GM12873 (cell line): ENCODE measurements around the gene TTBK2.

ENCODE experiments used
- CTCF ChIP-seq: IDR thresholded peaks from 2 replicates; pipeline ENCODE4 v1.5.1; 2012; ENCODE audit warnings: low read depth, mild to moderate bottlenecking, moderate library complexity, low read length, control low read depth; ENCODE audit not compliant: insufficient read depth; ENCODE audit errors: missing control alignments

TTBK2 gene

GRCh38 chr15:42782716-42783115 is 137.9 kb downstream of the TTBK2 start:
- no peak for TF ChIP-seq CTCF

GRCh38 chr15:42775416-42775815 is 145.2 kb downstream of the TTBK2 start:
- TF ChIP-seq CTCF: no peak

GRCh38 chr15:42772901-42773300 is 147.7 kb downstream of the TTBK2 start:
- TF ChIP-seq CTCF: no peak

DNA sequence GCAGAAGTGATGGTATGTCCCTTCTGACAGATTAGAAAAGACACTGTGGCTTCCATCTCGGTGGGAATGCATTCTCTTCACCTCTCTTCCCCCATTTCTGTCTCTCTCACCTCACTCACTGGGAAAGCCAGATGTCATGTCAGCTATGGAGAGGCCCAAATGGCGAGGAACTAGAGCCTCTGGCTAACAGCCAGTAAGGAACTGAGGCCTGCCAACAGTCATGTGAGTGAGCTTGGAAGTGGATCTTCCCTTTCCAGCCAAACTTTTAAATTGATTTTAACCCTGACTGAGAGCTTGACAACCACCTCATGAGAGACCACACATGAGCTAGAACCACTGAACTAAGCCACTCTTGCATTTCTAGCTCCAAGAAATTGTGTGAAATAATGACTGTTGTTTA is 148.4 kb downstream of the TTBK2 start:
- TF ChIP-seq CTCF: no peak

DNA sequence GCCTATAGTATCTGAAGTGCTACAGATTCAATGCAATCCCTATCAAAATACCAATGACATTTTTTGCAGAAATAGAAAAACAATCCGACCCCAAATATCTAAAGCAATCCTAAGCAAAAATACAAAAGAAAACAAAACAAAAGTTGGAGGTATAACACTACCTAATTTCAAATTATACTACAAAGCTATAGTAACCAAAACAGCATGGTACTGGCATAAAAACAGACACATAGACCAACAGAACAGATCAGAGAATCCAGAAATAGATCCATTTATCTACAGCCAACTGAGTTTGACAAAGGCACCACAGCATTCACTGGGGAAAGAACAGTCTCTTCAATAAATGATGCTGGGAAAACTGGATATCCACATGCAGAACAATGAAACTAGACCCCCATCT is 159.8 kb downstream of the TTBK2 start:
- no peak for TF ChIP-seq CTCF

DNA sequence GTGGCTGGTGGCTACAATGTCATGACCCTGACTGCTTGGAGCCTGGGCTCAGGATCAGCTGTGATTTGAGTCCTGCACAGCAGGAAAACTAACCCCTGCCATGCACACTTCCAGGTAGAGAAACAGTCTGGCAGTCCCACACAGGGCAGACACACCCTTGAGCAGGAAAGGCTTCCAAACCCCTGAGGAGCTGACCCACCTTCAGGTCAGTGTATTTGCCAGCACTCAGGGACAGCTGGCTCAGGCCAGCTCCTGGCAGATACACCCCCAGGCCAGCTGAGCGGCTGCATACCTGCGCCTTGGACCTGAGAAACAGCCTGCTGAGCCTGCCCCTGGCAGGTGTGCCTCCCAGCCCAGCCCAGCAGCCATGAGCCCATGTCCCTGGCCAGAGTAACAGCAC is 161.5 kb downstream of the TTBK2 start:
- no peak for TF ChIP-seq CTCF

DNA sequence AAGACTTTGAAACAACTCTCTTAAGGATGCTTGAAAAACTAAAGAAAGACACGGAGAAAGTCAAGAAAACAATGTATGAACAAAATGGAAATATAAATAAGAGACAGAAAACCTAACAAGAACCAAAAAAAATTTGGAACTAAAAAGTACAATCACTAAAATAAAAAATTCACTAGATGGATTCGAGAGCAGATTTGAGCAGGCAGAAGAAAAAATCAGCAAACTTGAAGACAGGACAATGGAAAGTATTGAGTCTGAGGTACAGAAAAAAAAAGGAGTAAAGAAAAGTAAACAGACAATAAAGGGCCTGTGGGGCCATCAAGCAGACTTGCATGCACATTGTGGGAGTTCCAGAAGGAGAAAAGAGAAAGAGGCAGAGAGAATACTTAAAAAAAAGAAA is 170.3 kb downstream of the TTBK2 start:
- TF ChIP-seq CTCF: no peak

- TF ChIP-seq CTCF: no peak
Measured at GRCh38 chr15:42749266-42749665, 171.3 kb downstream of the TTBK2 start.
